ENCODE data around the gene RPL37. TPM values are rescaled to one million over a fixed set of nuclear protein-coding genes. Genes with fewer than 3 reads are reported as not detected.

The RPL37 gene
- total RNA-seq, 1 experiment from 2014 or later, result 1,279 TPM

DNA sequence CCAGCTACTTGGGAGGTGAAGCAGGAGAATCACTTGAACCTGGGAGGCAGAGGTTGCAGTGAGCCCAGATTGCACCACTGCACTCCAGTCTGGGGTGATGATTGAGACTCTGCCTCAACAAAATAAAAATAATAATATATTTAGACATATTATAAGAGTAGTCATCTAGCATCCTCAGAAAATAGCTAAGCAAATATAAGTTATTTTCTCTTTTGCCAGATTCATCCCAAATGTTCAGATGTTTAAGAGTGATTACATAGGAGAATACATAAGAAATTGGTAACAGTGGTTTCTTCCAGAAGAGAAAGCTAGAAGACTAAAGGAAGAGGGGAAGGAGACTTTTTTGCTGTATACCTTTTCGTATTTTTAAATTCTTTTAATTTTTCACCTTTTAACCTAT lies 56.9 kb downstream of the RPL37 start:
- POLR2A ChIA-PET, result no interaction called here
- Histone ChIP-seq H3K79me2 (ENCODE audit: insufficient read depth, low read length) (peaks cover 56% of the 10 kb centered on the region), H3K27me3 (ENCODE audit: insufficient read depth, low read length) (no peaks in the 10 kb centered on the region), H3K9me3 (ENCODE audit: control insufficient read depth in 1 of 2, insufficient read depth in 1 of 2, low read depth in 1 of 2, low read length in 2 of 2) (no peaks in the 10 kb centered on the region), H3K9me2 (ENCODE audit: insufficient read depth) (no peaks in the 10 kb centered on the region), H3K9ac (ENCODE audit: low read length) (no peak overlapping the region), H3K4me3 (replicated peaks in 1 of 2; ENCODE audit: low read depth in 1 of 2, low read length in 2 of 2) (no peak overlapping the region), H3K27ac (ENCODE audit: low read depth, low read length) (no peak overlapping the region), H3K36me3 (ENCODE audit: control insufficient read depth in 1 of 2, insufficient read depth in 2 of 2, low read length in 2 of 2) (peaks cover 10 to 14% of the 10 kb centered on the region in 2 experiments; a peak in 3 of 4 replicates), H3K4me2 (ENCODE audit: low read length) (no peak overlapping the region), H2AFZ (ENCODE audit: low read depth, low read length, poor library complexity, severe bottlenecking) (no peak overlapping the region), H3K4me1 (ENCODE audit: control insufficient read depth in 1 of 2, insufficient read depth in 2 of 2, low read length in 2 of 2) (no peaks in the 10 kb centered on the region), H4K20me1 (ENCODE audit: insufficient read depth) (peaks cover 10% of the 10 kb centered on the region; the same call in 1 of the 2 replicates)
- RAD21 ChIA-PET (ENCODE audit: low non-redundant PET in 1 of 2, low total read pairs in 2 of 2, uncharacterized antibody in 2 of 2, unreplicated experiment in 2 of 2), result no interaction called here
- TF ChIP-seq YY1 (IDR thresholded peaks at IDR 0.05; ENCODE audit: extremely low read depth, insufficient replicate concordance, low read depth, low read length) (no peak), ATF3 (IDR thresholded peaks at IDR 0.05) (no peak)
- DNase-seq (ENCODE audit: low read depth, low spot score) (no peak), ATAC-seq (no peak)
- intact Hi-C loops (cut with micrococcal nuclease), result loop anchor here (10.0 kb wide), 1 partner anchor 63 kb away; no protein-coding TSS in a partner anchor
- no TSS peak for BruUV-seq (replicated peaks)
- CTCF ChIA-PET, result no interaction called here

DNA sequence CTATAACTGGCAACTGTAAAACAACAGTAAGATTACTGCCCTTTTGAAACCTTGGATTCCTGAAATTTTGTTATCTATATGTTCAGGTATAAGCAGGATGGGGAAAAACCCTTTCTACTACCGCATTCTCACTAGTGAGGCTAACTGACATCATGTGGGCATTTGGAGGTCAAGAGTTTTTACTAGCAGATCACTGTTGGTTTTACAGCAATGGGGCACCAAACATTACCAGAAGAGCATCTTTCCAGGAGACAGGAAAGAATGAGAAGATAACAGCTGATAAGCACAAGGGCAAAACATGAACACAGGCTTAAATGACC lies 58.4 kb downstream of the RPL37 start:
- POLR2A ChIA-PET, result no interaction called here
- peaks cover 41% of the 10 kb centered on the region for H3K79me2 ChIP-seq (ENCODE audit: insufficient read depth, low read length)
- DNase-seq (ENCODE audit: low read depth, low spot score) (no peak), ATAC-seq (no peak)
- H3K4me3 ChIP-seq (replicated peaks in 1 of 2; ENCODE audit: low read depth in 1 of 2, low read length in 2 of 2), result no peak overlapping the region
- peaks cover 6% of the 10 kb centered on the region; the same call in 1 of the 2 replicates for H4K20me1 ChIP-seq (ENCODE audit: insufficient read depth)
- no peaks in the 10 kb centered on the region for H3K4me1 ChIP-seq (ENCODE audit: control insufficient read depth in 1 of 2, insufficient read depth in 2 of 2, low read length in 2 of 2)
- BruUV-seq (replicated peaks), result no TSS peak
- H3K36me3 ChIP-seq (ENCODE audit: control insufficient read depth in 1 of 2, insufficient read depth in 2 of 2, low read length in 2 of 2), result peaks cover 12 to 19% of the 10 kb centered on the region in 2 experiments; a peak in 3 of 4 replicates
- H3K4me2 ChIP-seq (ENCODE audit: low read length), result no peak overlapping the region
- no peaks in the 10 kb centered on the region for H3K9me2 ChIP-seq (ENCODE audit: insufficient read depth)
- no peak overlapping the region for H2AFZ ChIP-seq (ENCODE audit: low read depth, low read length, poor library complexity, severe bottlenecking)
- H3K27me3 ChIP-seq (ENCODE audit: insufficient read depth, low read length), result no peaks in the 10 kb centered on the region
- no peak overlapping the region for H3K9ac ChIP-seq (ENCODE audit: low read length)
- no peaks in the 10 kb centered on the region for H3K9me3 ChIP-seq (ENCODE audit: control insufficient read depth in 1 of 2, insufficient read depth in 1 of 2, low read depth in 1 of 2, low read length in 2 of 2)
- CTCF ChIA-PET, result no interaction called here
- intact Hi-C loops (cut with micrococcal nuclease), result loop anchor here (10.0 kb wide), 1 partner anchor 62 kb away; no protein-coding TSS in a partner anchor
- RAD21 ChIA-PET (ENCODE audit: low non-redundant PET in 1 of 2, low total read pairs in 2 of 2, uncharacterized antibody in 2 of 2, unreplicated experiment in 2 of 2), result no interaction called here
- H3K27ac ChIP-seq (ENCODE audit: low read depth, low read length), result no peak overlapping the region
- TF ChIP-seq YY1 (IDR thresholded peaks at IDR 0.05; ENCODE audit: extremely low read depth, insufficient replicate concordance, low read depth, low read length) (no peak), POLR2A (IDR thresholded peaks at IDR 0.05; ENCODE audit: borderline replicate concordance, extremely low read depth, insufficient read depth, insufficient read length) (no peak), CTCF (IDR thresholded peaks at IDR 0.05 in 2 of 3, conservative IDR thresholded peaks at IDR 0.05 in 1 of 3; ENCODE audit: borderline replicate concordance in 1 of 3, insufficient read depth in 1 of 3, low read depth in 2 of 3, low read length in 2 of 3) (no peak), JUND (IDR thresholded peaks at IDR 0.05) (no peak), CBX3 (IDR thresholded peaks at IDR 0.05; ENCODE audit: low read depth) (no peak), ELF1 (IDR thresholded peaks at IDR 0.05; ENCODE audit: borderline replicate concordance, low read depth) (no peak), SP1 (IDR thresholded peaks at IDR 0.05; ENCODE audit: low read depth) (no peak), EZH2 (IDR thresholded peaks at IDR 0.05) (no peak), RAD21 (IDR thresholded peaks at IDR 0.05; ENCODE audit: low read depth) (no peak), ZNF274 (IDR thresholded peaks at IDR 0.05; ENCODE audit: low read depth, low read length) (no peak), SIN3A (IDR thresholded peaks at IDR 0.05; ENCODE audit: low read depth) (no peak), EZH2phosphoT487 (IDR thresholded peaks at IDR 0.05; ENCODE audit: borderline replicate concordance) (no peak), ATF3 (IDR thresholded peaks at IDR 0.05) (no peak), EGR1 (IDR thresholded peaks at IDR 0.05; ENCODE audit: low read depth) (no peak), SRF (IDR thresholded peaks at IDR 0.05; ENCODE audit: low read depth) (no peak)
- TF ChIP-seq, protein P1, sequence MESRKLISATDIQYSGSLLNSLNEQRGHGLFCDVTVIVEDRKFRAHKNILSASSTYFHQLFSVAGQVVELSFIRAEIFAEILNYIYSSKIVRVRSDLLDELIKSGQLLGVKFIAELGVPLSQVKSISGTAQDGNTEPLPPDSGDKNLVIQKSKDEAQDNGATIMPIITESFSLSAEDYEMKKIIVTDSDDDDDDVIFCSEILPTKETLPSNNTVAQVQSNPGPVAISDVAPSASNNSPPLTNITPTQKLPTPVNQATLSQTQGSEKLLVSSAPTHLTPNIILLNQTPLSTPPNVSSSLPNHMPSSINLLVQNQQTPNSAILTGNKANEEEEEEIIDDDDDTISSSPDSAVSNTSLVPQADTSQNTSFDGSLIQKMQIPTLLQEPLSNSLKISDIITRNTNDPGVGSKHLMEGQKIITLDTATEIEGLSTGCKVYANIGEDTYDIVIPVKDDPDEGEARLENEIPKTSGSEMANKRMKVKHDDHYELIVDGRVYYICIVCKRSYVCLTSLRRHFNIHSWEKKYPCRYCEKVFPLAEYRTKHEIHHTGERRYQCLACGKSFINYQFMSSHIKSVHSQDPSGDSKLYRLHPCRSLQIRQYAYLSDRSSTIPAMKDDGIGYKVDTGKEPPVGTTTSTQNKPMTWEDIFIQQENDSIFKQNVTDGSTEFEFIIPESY (IDR thresholded peaks at IDR 0.05; ENCODE audit: extremely low read depth, insufficient replicate concordance, low read length), result no peak
